ENCODE results near the gene DLG5.

Gene DLG5

DNA sequence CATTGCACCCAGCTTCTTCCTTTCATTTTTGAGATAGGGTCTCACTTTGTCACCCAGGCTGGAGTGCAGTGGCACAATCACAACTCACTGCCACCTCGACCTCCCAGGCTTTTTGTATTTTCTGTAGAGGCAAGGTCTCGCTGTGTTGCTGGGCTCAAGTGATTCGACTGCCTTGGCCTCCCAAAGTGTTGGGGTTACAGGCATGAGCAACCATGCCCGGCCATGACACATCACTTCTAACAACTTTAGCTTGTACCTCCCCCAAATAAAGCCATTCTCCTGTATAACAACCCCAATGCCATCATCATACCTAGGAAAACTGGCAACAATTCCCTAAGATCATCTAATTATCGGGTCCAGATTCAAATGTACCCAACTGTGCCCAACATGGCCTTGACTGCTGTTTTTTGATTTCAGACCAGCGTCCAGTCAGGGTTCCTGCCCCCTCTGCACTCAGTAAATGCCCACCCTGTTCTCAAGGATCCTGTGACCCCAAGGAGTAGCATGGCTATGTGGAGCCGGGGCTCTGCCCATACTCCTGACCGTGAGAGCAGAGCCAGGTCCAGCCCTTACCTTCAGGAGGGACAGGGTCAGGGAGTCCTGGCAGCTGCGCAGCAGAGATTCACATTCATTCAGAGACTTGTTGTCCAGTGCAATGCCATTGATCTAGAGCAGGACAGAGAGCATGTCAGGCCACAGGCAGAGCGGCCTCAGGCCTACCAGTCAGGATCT lies 102.6 kb downstream of the DLG5 start:
- Histone ChIP-seq H3K27me3 (ENCODE audit: low read length) (no peaks in the 10 kb centered on the region), H3K4me3 (ENCODE audit: insufficient read depth, low read length, poor library complexity, severe bottlenecking) (no peak overlapping the region), H3K9me3 (ENCODE audit: insufficient read depth, low read length) (no peaks in the 10 kb centered on the region), H3K4me2 (ENCODE audit: low read depth, low read length, poor library complexity, severe bottlenecking) (no peak overlapping the region), H4K20me1 (ENCODE audit: low read depth, low read length) (no peaks in the 10 kb centered on the region), H3K27ac (ENCODE audit: low read depth, low read length) (no peak overlapping the region), H3K36me3 (ENCODE audit: low read length) (no peaks in the 10 kb centered on the region), H3K79me2 (ENCODE audit: insufficient read depth, low read length) (no peaks in the 10 kb centered on the region), H2AFZ (ENCODE audit: low read depth, low read length, severe bottlenecking) (no peak overlapping the region), H3K9ac (ENCODE audit: low read length) (no peak overlapping the region), H3K9me2 (replicated peaks; ENCODE audit: insufficient read depth, low read length) (no peaks in the 10 kb centered on the region), H3F3A (ENCODE audit: insufficient read depth) (no peaks in the 10 kb centered on the region)
- TF ChIP-seq, protein P1, sequence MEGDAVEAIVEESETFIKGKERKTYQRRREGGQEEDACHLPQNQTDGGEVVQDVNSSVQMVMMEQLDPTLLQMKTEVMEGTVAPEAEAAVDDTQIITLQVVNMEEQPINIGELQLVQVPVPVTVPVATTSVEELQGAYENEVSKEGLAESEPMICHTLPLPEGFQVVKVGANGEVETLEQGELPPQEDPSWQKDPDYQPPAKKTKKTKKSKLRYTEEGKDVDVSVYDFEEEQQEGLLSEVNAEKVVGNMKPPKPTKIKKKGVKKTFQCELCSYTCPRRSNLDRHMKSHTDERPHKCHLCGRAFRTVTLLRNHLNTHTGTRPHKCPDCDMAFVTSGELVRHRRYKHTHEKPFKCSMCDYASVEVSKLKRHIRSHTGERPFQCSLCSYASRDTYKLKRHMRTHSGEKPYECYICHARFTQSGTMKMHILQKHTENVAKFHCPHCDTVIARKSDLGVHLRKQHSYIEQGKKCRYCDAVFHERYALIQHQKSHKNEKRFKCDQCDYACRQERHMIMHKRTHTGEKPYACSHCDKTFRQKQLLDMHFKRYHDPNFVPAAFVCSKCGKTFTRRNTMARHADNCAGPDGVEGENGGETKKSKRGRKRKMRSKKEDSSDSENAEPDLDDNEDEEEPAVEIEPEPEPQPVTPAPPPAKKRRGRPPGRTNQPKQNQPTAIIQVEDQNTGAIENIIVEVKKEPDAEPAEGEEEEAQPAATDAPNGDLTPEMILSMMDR (IDR thresholded peaks at IDR 0.05; ENCODE audit: insufficient read depth, low read length, poor library complexity, severe bottlenecking) = no peak
- no peak for TF ChIP-seq EZH2phosphoT487 (conservative IDR thresholded peaks at IDR 0.05; ENCODE audit: low read length)

DNA sequence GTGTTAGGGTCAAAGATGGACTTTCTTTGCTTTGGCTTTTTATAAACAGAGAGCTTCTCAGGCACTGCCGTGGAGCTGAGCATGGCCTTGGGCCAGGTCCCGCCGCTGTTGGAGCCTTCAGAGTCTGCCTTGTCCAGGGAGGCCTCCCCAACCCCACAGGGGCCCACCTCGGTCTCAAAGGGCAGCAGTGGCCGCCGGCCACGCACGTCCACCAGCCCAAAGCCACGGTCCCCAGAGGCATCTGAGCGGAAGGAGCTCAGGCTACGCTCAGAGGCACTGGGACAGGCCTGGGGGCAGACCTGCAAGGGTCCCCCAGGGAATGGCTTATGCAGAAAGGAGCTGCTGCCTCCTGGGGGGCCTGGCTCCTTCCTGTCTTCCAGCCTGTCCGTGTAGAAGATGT lies 105.0 kb downstream of the DLG5 start:
- no peak for TF ChIP-seq EZH2phosphoT487 (conservative IDR thresholded peaks at IDR 0.05; ENCODE audit: low read length)
- TF ChIP-seq, protein P1 (IDR thresholded peaks at IDR 0.05; ENCODE audit: insufficient read depth, low read length, poor library complexity, severe bottlenecking) = no peak
- H3K27me3 ChIP-seq (ENCODE audit: low read length) = no peaks in the 10 kb centered on the region
- no peaks in the 10 kb centered on the region for H4K20me1 ChIP-seq (ENCODE audit: low read depth, low read length)
- no peaks in the 10 kb centered on the region for H3K36me3 ChIP-seq (ENCODE audit: low read length)
- no peak overlapping the region for H2AFZ ChIP-seq (ENCODE audit: low read depth, low read length, severe bottlenecking)
- H3K9ac ChIP-seq (ENCODE audit: low read length) = no peak overlapping the region
- no peaks in the 10 kb centered on the region for H3K79me2 ChIP-seq (ENCODE audit: insufficient read depth, low read length)
- no peak overlapping the region for H3K27ac ChIP-seq (ENCODE audit: low read depth, low read length)
- no peak overlapping the region for H3K4me2 ChIP-seq (ENCODE audit: low read depth, low read length, poor library complexity, severe bottlenecking)
- H3K9me2 ChIP-seq (replicated peaks; ENCODE audit: insufficient read depth, low read length) = no peaks in the 10 kb centered on the region
- H3F3A ChIP-seq (ENCODE audit: insufficient read depth) = no peaks in the 10 kb centered on the region
- H3K9me3 ChIP-seq (ENCODE audit: insufficient read depth, low read length) = no peaks in the 10 kb centered on the region
- H3K4me3 ChIP-seq (ENCODE audit: insufficient read depth, low read length, poor library complexity, severe bottlenecking) = no peak overlapping the region

DNA sequence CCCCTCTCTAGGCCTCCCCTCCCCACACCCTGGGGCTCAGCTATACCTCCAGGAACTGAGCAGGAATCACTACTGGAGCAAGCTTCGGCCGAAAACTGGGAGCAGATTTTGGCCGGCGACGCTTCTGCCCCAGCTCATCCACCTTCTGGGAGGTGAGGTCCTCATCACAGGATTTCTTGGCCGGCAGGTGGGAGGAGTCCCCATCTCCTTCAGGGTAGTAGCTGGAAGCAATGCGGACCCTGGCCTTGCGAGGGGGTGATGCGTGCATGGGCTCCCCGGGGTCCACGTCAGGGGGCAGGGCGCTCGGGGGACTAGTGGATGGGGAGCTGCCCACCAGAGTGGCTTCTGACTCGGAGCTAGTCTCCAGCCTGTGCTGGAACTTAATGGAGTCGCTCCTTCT lies 105.5 kb downstream of the DLG5 start:
- Histone ChIP-seq H3K9me3 (ENCODE audit: insufficient read depth, low read length) (no peaks in the 10 kb centered on the region), H2AFZ (ENCODE audit: low read depth, low read length, severe bottlenecking) (no peak overlapping the region), H3K27ac (ENCODE audit: low read depth, low read length) (no peak overlapping the region), H3K4me2 (ENCODE audit: low read depth, low read length, poor library complexity, severe bottlenecking) (no peak overlapping the region), H3K36me3 (ENCODE audit: low read length) (no peaks in the 10 kb centered on the region), H4K20me1 (ENCODE audit: low read depth, low read length) (no peaks in the 10 kb centered on the region), H3K79me2 (ENCODE audit: insufficient read depth, low read length) (no peaks in the 10 kb centered on the region), H3F3A (ENCODE audit: insufficient read depth) (no peaks in the 10 kb centered on the region), H3K9ac (ENCODE audit: low read length) (no peak overlapping the region), H3K9me2 (replicated peaks; ENCODE audit: insufficient read depth, low read length) (no peaks in the 10 kb centered on the region), H3K4me3 (ENCODE audit: insufficient read depth, low read length, poor library complexity, severe bottlenecking) (no peak overlapping the region), H3K27me3 (ENCODE audit: low read length) (no peaks in the 10 kb centered on the region)
- TF ChIP-seq EZH2phosphoT487 (conservative IDR thresholded peaks at IDR 0.05; ENCODE audit: low read length) = no peak
- TF ChIP-seq, protein P1 (IDR thresholded peaks at IDR 0.05; ENCODE audit: insufficient read depth, low read length, poor library complexity, severe bottlenecking) = no peak

Measured in SU-DHL-6 (cell line).